GM19324 (cell line): ENCODE data around the gene TSC22D1.

ENCODE experiments used
- ATAC-seq: cut with Tn5 transposase; IDR thresholded peaks from one replicate; pipeline ENCODE4 v1.9.1; 2021; ENCODE audit warnings: mild to moderate bottlenecking, moderate library complexity; ENCODE audit not compliant: unreplicated experiment, low FRiP score

The TSC22D1 gene

GRCh38 chr13:44413095-44413494 lies 163.0 kb downstream of the TSC22D1 start:
- ATAC-seq, result no peak

DNA sequence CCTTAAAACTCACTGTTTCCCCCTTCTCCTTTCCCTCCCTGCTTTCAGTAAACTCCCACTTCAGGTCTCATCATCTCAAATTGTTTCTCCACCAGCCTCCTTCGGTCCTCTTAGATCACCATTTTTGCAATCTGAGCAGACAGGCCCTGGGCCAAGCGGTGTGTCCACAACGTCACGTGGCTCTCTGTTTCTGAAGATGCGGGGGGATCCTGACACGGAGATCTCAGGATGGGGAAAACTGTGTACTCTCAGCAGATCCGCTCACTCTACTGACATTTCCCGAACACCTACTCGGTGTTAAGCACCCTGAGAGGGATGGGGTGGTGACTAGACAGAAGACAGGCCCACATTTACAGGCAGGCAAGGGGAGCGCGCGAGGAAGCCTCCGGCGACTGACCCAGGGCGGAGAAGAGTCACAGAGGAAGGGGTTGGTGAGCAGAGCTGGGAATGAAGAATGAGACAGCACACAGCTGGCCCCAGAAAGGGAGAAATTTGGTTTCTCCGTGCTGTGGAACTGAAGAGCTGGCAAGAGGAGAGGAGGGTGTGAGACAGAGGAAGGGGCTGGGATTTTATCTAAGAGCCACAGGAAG lies 163.7 kb downstream of the TSC22D1 start:
- no peak for ATAC-seq

GRCh38 chr13:44411841-44412240 lies 164.3 kb downstream of the TSC22D1 start:
- no peak for ATAC-seq

- ATAC-seq, result no peak
Measured at GRCh38 chr13:44410328-44410859, 165.7 kb downstream of the TSC22D1 start.

GRCh38 chr13:44409595-44409994 lies 166.5 kb downstream of the TSC22D1 start:
- no peak for ATAC-seq

- no peak for ATAC-seq
Measured at GRCh38 chr13:44407891-44408290, 168.2 kb downstream of the TSC22D1 start.

DNA sequence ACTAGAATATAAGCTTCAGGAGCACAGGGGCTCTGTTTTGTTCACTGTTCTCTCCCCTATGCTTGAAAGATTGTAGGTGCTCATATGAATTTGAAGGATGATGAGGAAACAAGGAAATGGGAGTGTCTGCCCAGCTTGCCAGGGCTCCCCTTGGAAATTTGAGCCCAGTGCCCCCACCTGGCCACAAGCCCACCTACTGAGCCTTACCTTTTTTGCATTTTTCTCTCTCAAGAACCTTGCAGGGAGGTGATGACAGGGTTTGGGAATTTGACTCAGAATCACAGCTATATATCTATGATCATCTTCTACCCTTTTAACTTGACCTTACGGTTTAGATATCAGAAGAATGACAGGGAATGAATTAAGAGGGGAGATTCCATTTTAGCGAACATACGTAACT lies 168.8 kb downstream of the TSC22D1 start:
- no peak for ATAC-seq

- no peak for ATAC-seq
Measured at GRCh38 chr13:44406617-44407016, 169.5 kb downstream of the TSC22D1 start.

DNA sequence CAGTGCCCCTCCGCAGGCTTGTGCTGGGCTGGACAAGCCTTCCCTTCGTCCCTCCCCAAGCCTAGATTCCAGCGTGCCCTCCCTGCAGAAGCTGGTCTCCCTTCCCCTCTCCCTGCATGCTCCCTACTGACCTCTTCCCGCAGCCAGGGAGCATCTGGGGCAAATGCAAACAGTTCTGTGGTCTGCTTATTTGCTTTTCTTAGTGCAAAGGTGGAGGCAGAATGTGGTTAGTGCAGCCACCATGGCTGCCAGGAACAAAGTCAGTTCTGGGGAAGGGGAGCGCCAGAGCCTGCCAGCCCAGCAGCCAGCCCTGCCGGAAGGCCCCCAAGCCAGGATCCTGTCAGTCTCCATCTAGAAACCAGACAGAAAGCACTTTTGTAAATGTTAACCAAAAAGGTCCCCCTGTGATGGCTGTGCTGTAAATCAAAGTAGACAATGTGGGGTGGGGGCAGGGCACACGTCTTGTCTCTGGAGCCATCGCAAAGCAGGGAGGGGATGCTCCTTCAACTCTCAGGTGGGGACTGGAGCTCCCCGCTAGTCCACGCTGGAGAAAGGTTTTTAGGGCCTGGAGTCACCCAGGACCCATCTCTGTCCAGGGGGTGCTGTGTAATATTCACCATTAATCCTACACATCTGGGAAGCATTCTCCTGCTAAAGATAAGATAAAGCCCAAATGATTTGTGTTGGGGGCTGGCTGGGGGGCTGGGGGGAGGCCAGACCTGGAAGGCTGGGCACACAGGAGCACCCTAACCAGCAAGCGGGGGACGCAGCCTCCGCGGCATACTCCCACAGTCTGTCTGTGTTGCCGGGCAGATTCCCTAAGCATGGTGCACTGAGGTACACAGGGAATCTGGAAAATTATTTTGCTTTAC lies 171.6 kb downstream of the TSC22D1 start:
- ATAC-seq, result no peak

DNA sequence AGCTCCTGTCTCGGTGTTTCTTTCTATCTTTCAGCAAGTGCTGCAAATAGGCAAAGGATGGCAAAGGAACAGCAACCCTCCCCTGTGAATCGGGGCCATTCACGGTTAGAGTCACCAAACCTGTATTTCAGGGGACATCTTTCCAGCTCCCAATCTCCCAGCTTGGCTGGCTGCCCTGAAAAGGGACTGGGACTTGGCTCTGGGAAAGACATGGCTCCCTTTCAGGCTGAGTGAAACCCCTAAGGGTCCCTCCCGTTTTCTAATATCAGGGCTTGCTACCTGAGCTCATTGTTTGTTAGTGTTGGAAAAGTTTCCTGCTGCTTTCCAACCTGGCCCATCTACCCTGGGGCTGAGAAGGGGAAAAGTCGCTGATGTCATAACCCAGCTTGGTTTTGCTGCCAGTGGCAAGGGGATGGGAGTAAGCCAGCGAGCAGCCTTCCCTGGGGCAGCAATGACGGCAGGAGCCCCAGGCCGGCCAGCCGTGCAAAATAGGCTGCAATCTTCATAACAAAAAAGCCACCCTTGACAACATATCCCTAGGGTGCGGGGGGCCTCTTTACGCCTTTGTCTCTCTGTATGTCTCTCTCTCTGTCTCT lies 172.6 kb downstream of the TSC22D1 start:
- no peak for ATAC-seq

- no peak for ATAC-seq
Measured at GRCh38 chr13:44402899-44403445, 173.2 kb downstream of the TSC22D1 start.

DNA sequence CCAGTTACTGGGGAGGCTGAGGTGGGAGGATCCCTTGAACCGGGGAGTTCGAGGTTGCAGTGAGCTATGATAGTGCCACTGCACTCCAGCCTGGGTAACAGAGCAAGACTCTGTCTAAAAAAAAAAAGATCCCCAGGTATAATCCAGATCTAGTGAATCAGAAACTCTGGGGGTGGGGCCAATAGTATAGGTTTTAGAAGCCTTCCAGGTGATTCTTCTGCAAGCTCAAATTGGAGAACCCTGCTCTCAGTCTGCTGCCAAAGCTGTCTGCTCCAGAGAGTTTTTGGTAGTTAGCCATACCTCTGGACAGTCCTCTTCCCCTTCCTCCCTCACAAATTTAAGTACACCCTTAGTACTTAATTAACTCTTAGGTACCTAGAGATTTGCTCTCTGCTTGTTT lies 174.6 kb downstream of the TSC22D1 start:
- ATAC-seq, result no peak

- no peak for ATAC-seq
Measured at GRCh38 chr13:44400736-44401135, 175.4 kb downstream of the TSC22D1 start.

DNA sequence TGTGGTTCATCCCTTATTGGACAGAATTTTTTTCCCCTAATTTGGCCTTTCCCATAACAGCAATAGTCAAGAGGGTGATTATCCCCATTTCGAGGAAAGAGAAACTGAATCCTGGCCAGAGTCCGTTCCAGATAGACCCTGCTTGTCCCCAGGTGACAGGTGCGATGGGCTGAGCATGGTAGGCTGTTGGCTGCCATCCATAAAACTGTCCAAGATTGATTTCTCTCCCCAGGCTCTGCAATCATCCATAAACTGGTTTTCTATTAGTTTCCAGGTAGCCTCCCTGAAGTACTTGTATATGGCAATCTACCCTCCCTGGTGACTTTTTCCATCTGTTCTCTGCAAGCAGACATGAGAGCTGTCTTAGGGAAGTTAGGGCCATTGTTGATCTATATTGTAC lies 177.1 kb downstream of the TSC22D1 start:
- ATAC-seq, result no peak

GRCh38 chr13:44398606-44399005 lies 177.5 kb downstream of the TSC22D1 start:
- no peak for ATAC-seq

DNA sequence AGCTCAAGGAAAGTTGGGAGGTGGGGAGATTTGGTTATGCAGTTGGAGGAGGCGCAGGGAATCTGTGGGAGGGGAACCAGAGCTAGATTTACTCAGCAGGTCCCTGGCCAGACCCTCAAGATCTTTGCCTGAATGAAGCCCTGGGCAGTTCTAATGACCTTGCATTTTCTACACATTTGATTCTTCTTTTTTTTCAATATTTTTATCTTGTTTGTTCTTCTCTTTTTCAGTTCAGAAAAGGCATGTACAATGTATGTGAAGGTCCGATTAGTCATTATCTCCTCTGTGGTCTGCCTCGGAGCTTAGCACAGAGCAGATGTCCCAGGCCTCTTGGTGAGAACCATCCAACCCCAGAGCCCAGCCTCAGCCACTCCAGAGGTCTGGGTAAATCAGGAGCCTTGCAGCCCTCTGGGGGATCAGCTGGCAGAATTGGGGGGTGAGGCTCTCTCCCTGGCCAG lies 178.3 kb downstream of the TSC22D1 start:
- ATAC-seq, result no peak

DNA sequence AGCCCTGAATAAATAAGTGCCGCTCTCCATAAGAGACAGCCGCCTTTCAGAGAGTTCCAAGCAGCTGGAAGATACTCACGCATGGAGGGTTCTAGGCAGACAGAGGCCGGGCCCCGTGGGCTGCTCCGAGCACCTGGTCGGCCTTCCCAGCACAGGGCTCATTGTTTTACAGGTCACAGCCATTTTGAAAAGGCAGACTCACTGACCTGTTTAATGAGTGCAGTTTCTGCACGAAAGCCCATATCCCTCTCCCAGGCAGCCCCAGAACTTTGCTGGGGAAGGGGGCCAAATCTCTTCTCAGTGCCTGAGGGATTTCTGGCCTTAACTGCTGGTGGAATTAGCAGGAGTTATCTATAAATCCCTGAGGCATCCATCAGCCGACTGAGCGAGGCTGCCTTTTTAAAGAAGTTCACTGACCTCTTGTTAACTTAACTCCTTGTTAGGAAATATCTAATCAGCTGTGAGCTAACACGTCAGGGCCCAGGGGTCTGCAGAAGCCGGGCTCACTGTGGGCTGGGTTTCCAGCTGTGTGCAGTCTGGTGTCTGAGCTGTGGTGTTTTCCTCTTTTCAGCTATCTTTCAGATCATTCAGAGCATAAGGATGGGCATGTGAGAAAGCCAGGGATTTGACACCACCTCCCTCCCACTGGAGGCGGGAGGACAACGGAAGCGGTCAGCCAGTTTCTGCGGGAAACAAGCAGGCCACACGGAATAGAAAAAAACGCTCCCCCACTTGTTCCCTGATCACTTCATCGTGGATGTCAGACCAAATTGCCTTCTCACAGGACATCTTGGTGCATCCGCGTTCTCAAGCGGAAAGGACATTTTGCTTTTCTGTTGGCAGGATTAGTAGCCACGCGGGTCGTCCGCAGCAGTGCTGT lies 179.2 kb downstream of the TSC22D1 start:
- no peak for ATAC-seq

- ATAC-seq, result no peak
Measured at GRCh38 chr13:44395976-44396694, 180.0 kb downstream of the TSC22D1 start.

DNA sequence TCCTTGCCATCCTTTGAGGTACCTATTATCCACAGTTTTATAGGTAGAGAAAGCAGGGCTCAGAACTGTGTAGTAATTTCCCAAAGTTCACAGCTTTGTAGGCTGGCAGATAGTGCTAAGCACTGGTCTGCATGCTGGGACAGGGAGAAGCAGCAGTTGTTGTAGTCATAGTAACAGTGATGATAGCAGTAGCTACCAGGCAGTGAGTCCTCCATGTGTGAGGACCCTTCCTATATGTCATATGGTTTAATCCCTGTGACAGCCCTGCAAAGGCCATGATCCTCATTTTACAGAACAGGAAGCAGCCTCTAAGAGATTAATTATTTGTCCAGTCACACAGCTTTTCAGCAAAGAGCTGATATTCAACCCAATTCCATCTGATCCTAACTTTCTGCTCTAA lies 181.5 kb downstream of the TSC22D1 start:
- ATAC-seq, result no peak
